ENCODE data around the gene SH3GLB2. TPM values are rescaled to one million over a fixed set of nuclear protein-coding genes. Genes with fewer than 3 reads are reported as not detected.

Gene SH3GLB2
- total and polyA plus RNA-seq, 12 donors, result 25.2 to 51.3 (median 33.5) TPM

- intact Hi-C loops (cut with DNase I), result no loop called here
- H3K36me3 ChIP-seq, result peaks cover 2 to 99% (median 43%) of the 10 kb centered on the region in 9 donors
- H3K4me3 ChIP-seq, result no peak overlapping the region
- peak overlapping the region in 5 of 10 donors; percentile 12 to 65 (median 35) for H3K27ac ChIP-seq
- H3K27me3 ChIP-seq, result no peaks in the 10 kb centered on the region
- H3K9me3 ChIP-seq, result no peaks in the 10 kb centered on the region
- H3K4me1 ChIP-seq, result peaks cover 0 to 25% (median 15%) of the 10 kb centered on the region in 9 donors
- DNase-seq (no peak), ATAC-seq (no peak)
- no peak for TF ChIP-seq CTCF (IDR thresholded peaks at IDR 0.05)
- WGBS, 2 donors, result 83 to 85% methylated on average over 18 of the region's 18 CpGs
Observed at GRCh38 chr9:129007766-129008468, 20.2 kb downstream of the SH3GLB2 start.

- Histone ChIP-seq H3K4me3 (no peak overlapping the region), H3K27ac (peak overlapping the region in 8 of 10 donors; percentile 7 to 69 (median 44)), H3K27me3 (no peaks in the 10 kb centered on the region), H3K4me1 (peaks cover 0 to 25% (median 15%) of the 10 kb centered on the region in 9 donors), H3K36me3 (peaks cover 3 to 99% (median 46%) of the 10 kb centered on the region in 9 donors), H3K9me3 (no peaks in the 10 kb centered on the region)
- ATAC-seq (peak in 6 of 8 donors; percentile 2 to 29 (median 8)), DNase-seq (peak; percentile 53 to 72)
- intact Hi-C loops (cut with DNase I), result no loop called here
- peak in 2 of 9 donors; percentile 1 to 7 for TF ChIP-seq CTCF (IDR thresholded peaks at IDR 0.05)
- WGBS, 2 donors, result 66 to 71% methylated on average over 14 of the region's 14 CpGs
Observed at GRCh38 chr9:129007035-129007765, 20.9 kb downstream of the SH3GLB2 start.

- peaks cover 3 to 99% (median 48%) of the 10 kb centered on the region in 9 donors for H3K36me3 ChIP-seq
- DNase-seq (peak; percentile 63 to 75), ATAC-seq (peak; percentile 81 to 91 (median 84))
- WGBS, 2 donors, result 52 to 55% methylated on average over 21 of the region's 21 CpGs
- intact Hi-C loops (cut with DNase I), result loop anchor here in 1 of 10 donors (1.0 kb wide), 1 partner anchor 22 kb away; the partner anchor contains the start of gene SH3GLB2
- H3K4me3 ChIP-seq, result no peak overlapping the region
- no peaks in the 10 kb centered on the region for H3K9me3 ChIP-seq
- peaks cover 0 to 25% (median 15%) of the 10 kb centered on the region in 9 donors for H3K4me1 ChIP-seq
- TF ChIP-seq CTCF (IDR thresholded peaks at IDR 0.05), result peak; percentile 59 to 94 (median 86)
- no peaks in the 10 kb centered on the region for H3K27me3 ChIP-seq
- H3K27ac ChIP-seq, result peak overlapping the region in 8 of 10 donors; percentile 18 to 69 (median 47)
Observed at GRCh38 chr9:129006328-129007034, 21.6 kb downstream of the SH3GLB2 start.

Measured in heart right ventricle (tissue), 16 donors.